Bronchial epithelial cell (primary cell): ENCODE measurements around the gene IQCM. TPM values are rescaled to one million over a fixed set of nuclear protein-coding genes. Genes with fewer than 3 reads are reported as not detected.

Experiments
- DNase-seq: peaks from one replicate; pipeline ENCODE4 v3.0.0-alpha.2; 2010; ENCODE audit warnings: low read depth
- FAIRE-seq: peaks from 2 replicates; lab custom pipeline; 2011; peaks lifted over from hg19 to GRCh38; lab: Jason Lieb, UNC
- H3K27me3 ChIP-seq: 2 replicates; pipeline ENCODE4 v1.5.1; 2011; ENCODE audit warnings: low read length; ENCODE audit not compliant: control insufficient read depth, insufficient read depth
- H3K36me3 ChIP-seq: 2 replicates; pipeline ENCODE4 v1.5.1; 2011; ENCODE audit warnings: low read length; ENCODE audit not compliant: control insufficient read depth, insufficient read depth
- H3K4me3 ChIP-seq: 2 replicates; pipeline ENCODE4 v1.5.1; 2011; ENCODE audit warnings: mild to moderate bottlenecking, low read depth, low read length, control low read depth
- total RNA-seq: library from RNA; depleted of rRNA; stranded (reverse); fragments of >200 nt; gene quantifications from 2 replicates; pipeline ENCODE4 v1.2.1, GENCODE V29; 2014
- TF ChIP-seq, protein P1 (sequence below): IDR thresholded peaks from 2 replicates; pipeline ENCODE4 v1.5.1; 2011; ENCODE audit warnings: mild to moderate bottlenecking, moderate library complexity, low read length, control low read depth, inconsistent platforms; ENCODE audit not compliant: insufficient read depth, severe bottlenecking

IQCM gene
- total RNA-seq, 1 donor from 2014 or later: not detected

- no peak for DNase-seq
- Histone ChIP-seq H3K27me3 (no peaks in the 10 kb centered on the region), H3K4me3 (no peak overlapping the region), H3K36me3 (no peaks in the 10 kb centered on the region)
- TF ChIP-seq, protein P1, sequence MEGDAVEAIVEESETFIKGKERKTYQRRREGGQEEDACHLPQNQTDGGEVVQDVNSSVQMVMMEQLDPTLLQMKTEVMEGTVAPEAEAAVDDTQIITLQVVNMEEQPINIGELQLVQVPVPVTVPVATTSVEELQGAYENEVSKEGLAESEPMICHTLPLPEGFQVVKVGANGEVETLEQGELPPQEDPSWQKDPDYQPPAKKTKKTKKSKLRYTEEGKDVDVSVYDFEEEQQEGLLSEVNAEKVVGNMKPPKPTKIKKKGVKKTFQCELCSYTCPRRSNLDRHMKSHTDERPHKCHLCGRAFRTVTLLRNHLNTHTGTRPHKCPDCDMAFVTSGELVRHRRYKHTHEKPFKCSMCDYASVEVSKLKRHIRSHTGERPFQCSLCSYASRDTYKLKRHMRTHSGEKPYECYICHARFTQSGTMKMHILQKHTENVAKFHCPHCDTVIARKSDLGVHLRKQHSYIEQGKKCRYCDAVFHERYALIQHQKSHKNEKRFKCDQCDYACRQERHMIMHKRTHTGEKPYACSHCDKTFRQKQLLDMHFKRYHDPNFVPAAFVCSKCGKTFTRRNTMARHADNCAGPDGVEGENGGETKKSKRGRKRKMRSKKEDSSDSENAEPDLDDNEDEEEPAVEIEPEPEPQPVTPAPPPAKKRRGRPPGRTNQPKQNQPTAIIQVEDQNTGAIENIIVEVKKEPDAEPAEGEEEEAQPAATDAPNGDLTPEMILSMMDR: no peak
- no peak for FAIRE-seq
Observed at GRCh38 chr4:149322203-149322602, 493.4 kb downstream of the IQCM start.

GRCh38 chr4:149321438-149321837, 494.2 kb downstream of the IQCM start:
- H3K4me3 ChIP-seq: no peak overlapping the region
- FAIRE-seq: no peak
- no peaks in the 10 kb centered on the region for H3K36me3 ChIP-seq
- no peaks in the 10 kb centered on the region for H3K27me3 ChIP-seq
- TF ChIP-seq, protein P1: no peak
- DNase-seq: no peak

GRCh38 chr4:149311076-149311475, 504.6 kb downstream of the IQCM start:
- Histone ChIP-seq H3K4me3 (no peak overlapping the region), H3K36me3 (no peaks in the 10 kb centered on the region), H3K27me3 (no peaks in the 10 kb centered on the region)
- TF ChIP-seq, protein P1: no peak
- FAIRE-seq (no peak), DNase-seq (peak; percentile 52)

- FAIRE-seq: no peak
- peak; percentile 6 for DNase-seq
- TF ChIP-seq, protein P1: no peak
- no peak overlapping the region for H3K4me3 ChIP-seq
- H3K36me3 ChIP-seq: no peaks in the 10 kb centered on the region
- no peaks in the 10 kb centered on the region for H3K27me3 ChIP-seq
Observed at GRCh38 chr4:149306537-149306936, 509.1 kb downstream of the IQCM start.
